Iris pigment epithelial cell (primary cell): ENCODE data around the gene DKKL1.
"Not testable (repeated sequence)": the region's sequence is repeated elsewhere in the genome, so short reads cannot be mapped to it uniquely, and the experiment has no call there.

Experiments
- DNase-seq: peaks from one replicate; pipeline ENCODE4 v3.0.0-alpha.2; 2011; ENCODE audit warnings: low read depth

DKKL1 gene

DNA sequence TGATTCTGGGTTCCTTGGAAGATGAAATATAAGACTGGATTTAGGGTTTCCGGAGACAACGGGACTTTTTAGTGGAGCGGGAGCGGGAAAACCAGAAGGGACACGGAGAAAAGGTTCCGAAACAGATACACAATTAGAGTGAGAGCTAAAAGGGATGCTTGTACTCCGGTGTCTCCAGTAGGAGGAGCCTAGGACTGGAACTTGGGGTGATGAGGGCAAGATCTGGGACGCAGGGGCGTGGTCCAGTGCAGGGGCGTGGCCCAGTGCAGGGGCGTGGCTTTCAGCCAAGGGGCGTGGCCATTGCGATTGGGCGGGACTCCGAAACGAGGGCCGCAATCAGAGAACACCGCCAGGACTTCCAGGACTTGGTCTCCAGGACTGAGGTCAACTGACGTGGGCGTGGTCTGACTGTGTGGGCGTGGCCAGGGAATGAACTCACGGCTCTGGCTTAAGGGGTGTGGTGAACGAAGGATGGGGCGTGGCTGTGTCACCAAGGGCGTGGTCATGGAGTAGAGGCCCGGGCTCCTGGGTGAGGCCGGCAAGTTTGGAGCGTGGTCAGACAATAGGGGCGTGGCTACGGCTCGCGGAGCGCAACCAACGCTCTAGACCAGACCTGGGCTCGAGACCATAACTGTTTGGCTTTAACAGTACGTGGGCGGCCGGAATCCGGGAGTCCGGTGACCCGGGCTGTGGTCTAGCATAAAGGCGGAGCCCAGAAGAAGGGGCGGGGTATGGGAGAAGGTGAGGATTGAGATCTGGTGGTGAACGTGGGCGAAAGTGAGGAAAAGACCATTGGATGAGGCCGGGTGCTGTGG is at the start of gene DKKL1:
Gene DKKL1 (plus strand): TSS at position 610 of the 815 bp plus-strand sequence. CDS start 122 bp downstream, at position 732.
- DNase-seq: peak; percentile 99

DNA sequence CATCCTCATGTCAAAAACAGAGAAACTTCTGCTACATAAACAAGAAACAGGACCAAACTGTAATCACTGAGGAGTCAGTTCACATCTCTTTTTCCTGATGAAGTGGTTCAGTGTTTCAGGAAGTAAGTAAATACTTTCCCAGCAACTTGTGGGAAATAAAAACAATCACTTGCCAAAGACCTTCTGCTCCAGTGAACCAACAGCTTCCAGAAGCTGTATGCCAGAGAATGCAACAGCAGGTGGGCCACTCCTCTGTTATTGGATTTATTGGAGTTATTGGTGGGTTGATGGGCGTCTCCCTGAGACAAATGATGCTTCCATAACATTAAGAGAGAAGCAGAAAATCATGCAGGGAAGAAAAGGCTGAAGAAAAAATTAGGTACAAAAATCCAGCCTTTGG is 48.6 kb upstream of the DKKL1 start:
- no peak for DNase-seq

DNA sequence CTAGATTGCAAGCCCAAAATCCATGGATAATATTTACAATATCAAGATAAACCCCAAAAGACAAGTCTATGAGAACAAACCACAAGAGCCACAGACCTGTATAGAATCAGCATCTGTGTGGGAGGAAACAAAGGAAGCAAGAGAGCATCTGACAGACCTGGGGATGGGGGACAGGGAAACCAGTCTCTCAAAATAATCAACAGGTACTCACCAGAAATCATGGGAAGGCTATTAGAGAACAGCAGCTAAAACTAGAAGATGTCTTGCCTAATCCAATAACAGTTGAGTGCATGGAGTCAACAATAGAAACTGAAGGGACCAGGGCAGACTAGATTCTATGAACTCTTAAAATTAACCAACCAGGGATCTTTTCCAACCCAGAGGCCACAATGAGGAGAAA is 47.4 kb upstream of the DKKL1 start:
- no peak for DNase-seq

DNA sequence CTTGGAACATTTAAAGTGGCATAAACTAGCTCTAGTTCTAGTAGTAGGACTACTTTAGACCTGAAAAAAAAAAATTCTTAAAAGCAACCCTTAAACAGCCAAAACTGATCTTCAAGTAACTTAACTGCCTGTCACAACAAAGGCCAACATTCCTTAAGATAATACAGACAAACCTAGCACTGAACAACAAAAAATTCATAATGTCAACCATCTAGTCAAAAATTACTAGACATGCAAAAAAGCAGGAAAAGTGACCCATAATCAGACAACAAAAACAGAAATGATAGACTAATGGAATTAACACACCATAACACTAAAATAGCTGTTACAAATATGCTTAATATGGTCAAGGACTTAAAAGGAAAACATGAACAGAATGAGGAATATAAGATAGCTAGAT is 45.4 kb upstream of the DKKL1 start:
- no peak for DNase-seq

DNA sequence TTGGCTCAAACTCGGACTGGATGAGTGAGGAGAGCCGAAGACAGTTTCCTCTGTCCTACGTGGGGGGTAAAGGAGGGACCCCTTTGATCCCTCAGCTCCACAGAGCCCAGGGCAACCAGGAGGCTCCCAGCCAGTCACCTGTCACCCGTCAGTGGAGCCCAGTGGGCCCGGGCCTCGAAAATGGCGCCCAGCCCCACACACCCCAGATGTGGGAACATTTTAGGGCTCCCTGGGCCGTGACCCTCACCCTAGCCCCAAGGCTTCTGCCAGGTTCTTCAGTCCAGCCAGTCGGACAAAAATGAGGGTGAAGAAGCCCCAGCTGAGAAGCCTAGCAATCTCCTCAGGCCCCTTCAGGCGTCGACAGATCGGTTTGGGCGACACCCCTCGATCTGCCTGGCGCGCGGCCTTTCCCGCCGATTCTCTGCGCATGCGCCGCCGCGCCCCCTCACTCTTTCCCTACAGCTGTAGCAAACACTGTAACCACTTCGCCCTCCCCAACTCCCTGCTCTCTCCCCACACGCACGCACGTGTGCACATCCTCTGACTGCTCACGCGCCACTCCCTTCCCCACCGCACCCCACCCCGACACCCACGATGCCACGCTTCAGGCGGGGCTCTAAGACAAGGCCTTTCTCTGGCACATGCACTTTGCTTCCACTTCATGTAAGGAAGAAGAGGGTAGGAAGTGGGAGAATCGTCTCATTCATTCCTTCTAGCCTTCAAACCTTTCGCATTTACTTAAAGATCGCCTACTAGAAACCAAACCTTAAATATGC is 38.7 kb upstream of the DKKL1 start, which contains the start of gene SLC6A16:
Gene SLC6A16 (minus strand): TSS at position 391 of the 776 bp plus-strand sequence. CDS start 13,844 bp downstream, outside the sequence.
- DNase-seq: no peak

DNA sequence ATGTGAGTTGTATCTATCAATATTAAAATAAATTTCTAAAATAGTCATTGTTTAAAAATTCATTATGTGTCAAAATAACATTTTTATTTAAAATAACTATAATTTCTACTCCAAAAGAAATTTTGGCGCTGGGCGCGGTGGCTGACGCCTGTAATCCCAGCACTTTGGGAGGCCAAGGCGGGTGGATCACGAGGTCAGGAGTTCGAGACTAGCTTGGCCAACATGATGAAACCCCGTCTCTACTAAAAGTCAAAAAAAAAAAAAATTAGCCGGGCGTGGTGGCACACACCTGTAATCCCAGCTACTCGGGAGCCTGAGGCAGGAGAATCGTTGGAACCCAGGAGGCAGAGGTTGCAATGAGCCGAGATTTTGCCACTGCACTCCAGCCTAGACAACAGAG is 37.9 kb upstream of the DKKL1 start:
- not testable (repeated sequence) for DNase-seq

DNA sequence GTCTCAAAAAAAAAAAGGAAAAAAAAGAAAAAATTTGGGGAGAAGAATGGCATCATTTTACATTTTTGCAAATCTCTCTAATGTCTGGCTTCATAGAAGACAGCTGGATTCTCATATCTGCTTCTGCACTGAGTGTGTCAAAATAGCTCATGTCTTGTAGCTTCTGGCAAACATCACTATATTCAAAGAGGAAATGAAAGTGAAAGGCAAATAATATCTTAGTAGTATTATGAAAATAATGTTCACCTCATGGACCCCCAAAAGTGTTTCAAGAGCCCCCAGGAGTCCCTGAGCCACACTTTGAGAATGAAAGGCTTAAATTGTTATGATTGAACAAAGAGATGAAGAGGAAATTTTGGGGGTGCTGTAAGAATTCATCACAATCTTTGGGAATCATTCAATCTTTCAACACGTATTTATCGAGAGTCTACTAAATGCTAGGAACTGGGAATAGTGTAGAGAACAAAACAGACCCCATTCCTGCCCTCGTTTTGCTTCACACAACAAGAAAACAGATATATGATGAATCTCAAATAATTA is 37.4 kb upstream of the DKKL1 start:
- DNase-seq: no peak

DNA sequence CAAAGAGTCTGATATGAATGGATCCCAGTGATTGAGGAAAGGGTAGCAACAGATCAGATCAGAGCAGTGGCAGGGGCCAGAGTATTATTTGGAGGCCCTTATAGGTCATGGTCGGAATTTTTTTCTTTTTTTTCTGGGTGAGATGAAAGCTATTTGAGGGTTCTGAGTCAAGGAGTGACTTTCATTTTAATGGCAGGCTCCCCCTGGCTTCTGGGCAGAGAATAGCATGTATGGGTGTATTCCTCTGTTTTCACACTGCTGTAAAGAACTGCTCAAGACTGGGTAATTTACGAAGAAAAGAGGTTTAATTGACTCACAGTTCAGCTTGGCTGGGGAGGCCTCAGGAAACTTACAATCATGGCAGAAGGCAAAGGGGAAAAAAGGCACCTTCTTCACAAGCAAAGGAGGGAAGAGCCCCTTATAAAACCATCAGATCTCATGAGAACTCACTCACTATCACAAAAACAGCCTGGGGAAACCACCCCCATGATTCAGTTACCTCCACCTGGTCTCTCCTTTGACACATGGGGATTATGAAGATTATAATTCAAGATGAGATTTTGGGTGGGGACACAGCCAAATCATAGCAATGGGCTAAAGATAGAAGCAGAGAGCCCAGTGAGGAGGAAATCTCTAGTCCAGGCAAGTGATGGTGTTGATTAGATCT is 35.7 kb upstream of the DKKL1 start:
- DNase-seq: peak; percentile 45

DNA sequence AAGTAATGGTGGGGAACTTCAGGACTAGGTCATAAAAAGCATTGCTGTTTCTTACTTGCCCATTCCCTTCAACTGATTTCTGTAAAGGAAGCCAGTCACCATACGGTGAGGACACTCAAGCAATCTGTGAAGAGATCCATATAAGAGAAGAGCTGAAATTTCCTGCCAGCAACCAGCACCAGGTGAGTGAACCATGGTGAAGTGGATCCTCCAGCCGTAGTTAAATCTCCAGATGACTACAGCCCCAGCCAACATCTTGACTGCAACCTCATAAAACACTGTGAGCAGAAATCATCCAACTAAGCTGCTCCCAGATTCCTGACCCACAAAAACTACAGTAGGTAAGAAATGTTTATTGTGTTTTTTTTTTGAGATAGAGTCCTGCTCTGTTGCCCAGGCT is 34.9 kb upstream of the DKKL1 start:
- DNase-seq: no peak

DNA sequence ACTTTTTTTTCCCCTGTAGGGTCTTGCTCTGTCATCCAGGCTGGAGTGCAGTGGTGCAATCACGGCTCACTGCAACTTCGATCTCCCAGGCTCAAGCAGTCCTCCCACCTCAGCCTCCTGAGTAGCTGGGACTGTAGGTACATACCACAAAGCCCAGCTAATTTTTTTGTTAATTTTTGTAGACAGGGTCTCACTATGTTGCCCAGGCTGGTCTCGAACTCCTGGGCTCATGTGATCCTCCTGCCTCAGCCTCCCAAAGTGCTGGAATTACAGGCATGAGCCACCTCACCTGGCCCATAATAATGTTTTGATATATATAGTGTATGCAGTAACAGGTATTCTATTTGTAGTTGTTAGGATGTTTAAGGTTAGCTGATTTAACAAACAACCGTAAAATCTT is 32.5 kb upstream of the DKKL1 start:
- not testable (repeated sequence) for DNase-seq

DNA sequence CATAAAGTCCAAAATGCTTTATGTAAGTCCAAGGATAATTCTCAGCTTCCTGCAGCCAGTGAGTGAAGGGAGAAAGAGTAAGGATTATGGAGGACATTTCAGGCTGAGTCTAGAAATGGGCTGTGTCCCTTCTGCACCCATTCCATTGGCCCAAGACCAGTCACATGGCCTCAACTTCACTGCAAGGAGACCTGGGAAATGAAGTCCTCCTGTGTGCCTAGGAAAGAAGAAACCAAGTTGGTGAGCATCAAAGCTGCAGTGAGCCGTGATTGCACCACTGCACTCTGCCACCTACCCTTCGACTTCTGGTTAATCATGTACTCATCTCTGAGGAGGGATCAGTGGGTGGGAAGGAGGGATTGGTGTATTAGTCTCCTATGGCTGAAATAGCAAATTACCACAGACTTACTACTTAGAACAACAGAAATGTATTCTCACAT is 32.0 kb upstream of the DKKL1 start:
- peak; percentile 85 for DNase-seq

DNA sequence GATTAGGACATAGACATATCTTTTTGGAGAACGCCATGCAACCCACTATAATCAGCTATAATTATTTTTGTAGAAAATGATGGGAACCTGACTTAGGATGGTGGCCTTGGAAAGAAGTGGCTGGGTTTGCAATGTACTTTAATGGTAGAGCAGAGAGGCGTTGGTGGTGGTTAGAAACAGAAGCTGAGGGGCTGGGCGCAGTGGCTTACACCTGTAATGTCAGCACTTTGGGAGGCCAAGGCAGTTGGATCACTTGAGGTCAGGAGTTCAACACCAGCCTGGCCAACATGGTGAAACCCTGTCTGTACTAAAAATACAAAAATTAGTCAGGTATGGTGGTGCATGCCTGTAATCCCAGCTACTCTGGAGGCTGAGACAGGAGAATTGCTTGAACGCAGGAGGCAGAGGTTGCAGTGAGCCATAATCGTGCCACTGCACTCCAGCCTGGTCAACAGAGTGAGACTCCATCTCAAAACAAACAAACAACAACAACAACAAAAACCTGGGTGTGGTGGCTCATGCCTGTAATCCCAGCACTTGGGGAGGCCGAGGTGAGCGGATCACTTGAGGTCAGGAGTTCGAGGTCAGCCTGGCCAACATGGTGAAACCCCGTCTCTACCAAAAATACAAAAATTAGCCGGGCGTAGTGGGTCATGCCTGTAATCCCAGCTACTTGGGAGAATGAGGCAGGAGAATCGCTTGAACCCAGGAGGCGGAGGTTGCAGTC is 30.8 kb upstream of the DKKL1 start:
- not testable (repeated sequence) for DNase-seq

DNA sequence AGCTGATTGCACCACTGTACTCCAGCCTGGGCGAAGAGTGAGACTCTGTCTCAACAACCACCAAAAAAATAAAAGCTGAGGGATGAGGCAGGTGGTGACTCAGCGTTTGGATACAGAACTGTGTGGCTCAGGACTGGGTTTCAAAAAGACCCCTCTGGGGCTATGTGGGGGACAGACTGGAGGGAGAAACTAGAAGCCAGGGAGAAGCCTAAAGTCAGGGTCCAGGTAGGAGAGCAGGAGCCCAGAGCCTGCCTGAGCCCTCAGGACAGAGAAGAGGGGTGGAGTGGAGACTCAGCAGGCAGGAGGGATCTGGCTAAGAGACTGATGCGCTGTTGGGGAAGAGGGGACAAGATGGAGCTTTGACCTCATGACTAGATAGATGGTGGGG is 30.3 kb upstream of the DKKL1 start:
- peak; percentile 39 for DNase-seq

DNA sequence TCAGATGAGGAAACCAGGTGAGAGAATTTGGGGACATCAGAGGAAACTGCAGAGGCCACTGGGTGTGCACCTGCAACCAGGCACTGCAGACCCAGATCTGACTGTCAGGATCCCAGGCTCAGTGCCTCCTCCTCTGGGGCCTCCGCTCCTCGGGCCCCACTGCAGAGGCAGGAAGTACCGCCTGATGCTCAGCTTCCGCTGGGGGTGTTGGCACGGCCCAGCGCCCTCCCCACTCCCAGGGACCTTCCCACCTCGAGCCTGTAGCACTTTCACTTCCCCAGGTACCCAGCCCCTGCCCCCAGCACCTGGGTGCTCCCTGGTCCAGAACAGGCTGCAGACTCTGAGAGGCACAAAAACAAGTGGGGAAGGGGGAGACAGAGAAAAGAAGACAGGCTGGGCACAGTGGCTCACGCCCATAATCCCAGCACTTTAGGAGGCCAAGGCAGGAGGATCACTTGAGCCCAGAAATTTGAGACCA is 29.8 kb upstream of the DKKL1 start:
- DNase-seq: no peak

DNA sequence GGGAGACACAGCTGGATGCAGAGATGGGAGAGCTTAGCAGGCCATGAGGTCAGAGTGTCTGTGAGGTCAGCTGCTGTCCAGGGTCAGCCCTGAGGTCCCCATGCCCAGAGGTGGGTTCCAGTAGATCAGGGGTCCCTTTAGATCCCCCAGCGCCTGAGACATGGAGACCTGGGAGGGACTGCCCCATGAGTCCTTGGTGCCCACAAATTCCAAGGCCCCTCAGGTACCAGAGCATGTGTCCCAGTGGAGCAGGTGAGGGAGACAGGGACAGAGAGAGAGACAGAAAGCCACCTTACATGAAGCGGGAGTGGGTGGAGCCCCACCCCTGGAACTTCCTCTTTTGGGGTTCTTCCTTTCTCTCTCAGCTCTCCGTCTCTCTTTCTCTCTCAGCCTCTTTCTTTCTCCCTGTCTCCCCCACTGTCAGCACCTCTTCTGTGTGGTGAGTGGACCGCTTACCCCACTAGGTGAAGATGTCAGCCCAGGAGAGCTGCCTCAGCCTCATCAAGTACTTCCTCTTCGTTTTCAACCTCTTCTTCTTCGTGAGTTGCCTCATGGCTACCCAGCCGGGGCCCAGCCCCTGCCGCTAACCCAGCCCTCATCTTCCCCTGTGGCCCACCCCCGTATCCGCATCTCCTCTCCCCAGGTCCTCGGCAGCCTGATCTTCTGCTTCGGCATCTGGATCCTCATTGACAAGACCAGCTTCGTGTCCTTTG is 28.4 kb upstream of the DKKL1 start, which contains the start of gene CD37:
Gene CD37 (plus strand): TSS at position 336 of the 713 bp plus-strand sequence. CDS start 135 bp downstream, at position 471.
- DNase-seq: no peak

DNA sequence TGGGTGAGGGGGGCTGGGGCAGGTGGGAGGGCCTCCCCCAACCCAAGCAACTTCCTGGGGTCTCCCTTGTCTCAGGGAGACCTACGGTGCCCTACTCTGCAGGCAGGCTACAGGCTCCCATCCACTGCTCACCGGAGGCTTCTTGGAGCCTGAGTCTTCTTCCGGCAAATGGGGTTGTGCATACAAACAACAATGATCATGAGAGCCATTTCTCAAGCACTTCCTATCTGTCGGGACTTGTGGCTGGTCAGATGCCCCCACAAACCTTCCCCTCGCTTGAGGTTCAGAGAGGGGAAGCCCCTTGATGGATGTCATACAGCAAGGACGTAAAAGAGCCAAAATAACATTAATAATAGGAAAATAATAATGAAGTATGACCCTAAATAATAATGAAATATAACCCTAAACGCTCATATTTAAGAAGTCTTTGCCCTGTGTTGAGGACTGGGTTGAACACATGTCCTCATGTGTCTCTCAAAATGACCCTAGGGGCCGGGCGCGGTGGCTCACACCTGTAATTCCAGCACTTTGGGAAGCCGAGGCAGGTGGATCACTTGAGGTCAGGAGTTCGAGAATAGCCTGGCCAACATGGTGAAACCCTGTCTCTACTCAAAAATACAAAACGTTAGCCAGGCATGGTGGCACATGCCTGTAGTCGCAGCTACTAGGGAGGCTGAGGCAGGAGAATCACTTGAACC is 27.7 kb upstream of the DKKL1 start:
- no peak for DNase-seq

DNA sequence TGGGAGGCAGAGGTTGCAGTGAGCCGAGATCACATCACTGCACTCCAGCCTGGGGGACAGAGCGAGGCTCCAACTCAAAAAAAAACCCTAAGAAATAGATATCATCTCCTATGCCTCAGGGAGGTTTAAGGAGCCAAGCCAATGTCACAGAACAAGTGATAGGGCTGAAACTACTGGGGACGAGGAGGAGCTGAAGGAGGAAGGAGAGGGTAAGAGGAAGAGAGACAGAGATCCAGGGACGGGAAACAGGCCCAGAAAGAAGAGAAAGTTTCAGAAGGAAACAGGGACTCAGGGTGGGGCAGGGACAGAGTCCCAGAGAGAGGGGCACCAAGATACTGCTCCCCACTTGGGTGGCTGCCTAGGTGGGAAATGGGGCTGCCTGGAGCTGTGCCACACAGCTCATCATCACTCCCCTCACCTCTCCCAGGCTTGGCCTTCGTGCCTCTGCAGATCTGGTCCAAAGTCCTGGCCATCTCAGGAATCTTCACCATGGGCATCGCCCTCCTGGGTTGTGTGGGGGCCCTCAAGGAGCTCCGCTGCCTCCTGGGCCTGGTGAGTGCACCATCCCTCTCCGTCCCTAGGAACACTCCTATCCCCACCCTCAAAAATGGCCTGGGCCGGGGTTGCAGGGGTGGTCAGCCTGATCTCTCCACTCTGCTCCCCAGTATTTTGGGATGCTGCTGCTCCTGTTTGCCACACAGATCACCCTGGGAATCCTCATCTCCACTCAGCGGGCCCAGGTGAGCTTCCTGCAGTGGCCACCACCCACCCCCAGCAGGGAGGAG is 27.0 kb upstream of the DKKL1 start:
- no peak for DNase-seq

DNA sequence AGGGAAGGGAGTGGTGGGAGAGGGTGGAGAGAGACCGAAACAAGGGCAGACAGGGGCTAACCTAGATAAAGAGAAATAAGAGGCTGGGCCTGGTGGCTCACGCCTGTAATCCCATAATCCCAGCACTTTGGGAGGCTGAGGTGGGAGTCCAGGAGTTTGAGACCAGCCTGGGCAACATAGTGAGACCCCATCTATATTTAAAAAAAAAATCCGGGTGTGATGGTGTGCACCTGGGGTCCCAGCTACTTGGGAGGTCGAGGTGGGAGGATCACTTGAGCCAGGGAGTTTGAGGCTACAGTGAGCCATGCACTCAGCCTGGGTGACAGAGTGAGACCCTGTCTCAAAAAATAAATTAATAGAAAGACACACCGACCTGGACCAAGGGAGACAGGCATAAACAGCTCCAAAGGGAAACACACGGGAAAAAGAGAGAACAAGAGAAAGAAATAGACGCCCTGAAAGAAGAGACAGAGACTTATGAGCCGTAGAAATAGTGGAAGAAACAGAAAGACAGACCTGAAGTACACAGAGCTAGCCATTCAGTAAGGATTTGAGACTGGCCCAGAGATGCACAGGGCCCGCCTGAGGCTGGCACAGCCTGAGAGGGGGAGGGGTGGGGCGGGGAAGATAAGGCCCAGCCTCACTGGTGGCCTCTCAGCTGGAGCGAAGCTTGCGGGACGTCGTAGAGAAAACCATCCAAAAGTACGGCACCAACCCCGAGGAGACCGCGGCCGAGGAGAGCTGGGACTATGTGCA is 26.2 kb upstream of the DKKL1 start:
- DNase-seq: no peak
